ENCODE results near the gene CNOT1. TPM values are rescaled to one million over a fixed set of nuclear protein-coding genes. Genes with fewer than 3 reads are reported as not detected.

Gene CNOT1
- total RNA-seq, 1 experiment from 2014 or later = 328 TPM

GRCh38 chr16:58670177-58670576 is 40.6 kb upstream of the CNOT1 start:
- Histone ChIP-seq H4K20me1 (ENCODE audit: control insufficient read depth, insufficient read depth, insufficient read length) (no peaks in the 10 kb centered on the region), H4K5ac (ENCODE audit: insufficient read length, low read depth, low read length) (no peak overlapping the region), H3K4ac (ENCODE audit: low read depth, low read length) (no peak overlapping the region), H3K9me3 (ENCODE audit: control insufficient read depth, low read depth, low read length) (no peaks in the 10 kb centered on the region), H3K79me2 (ENCODE audit: insufficient read depth, low read length) (no peaks in the 10 kb centered on the region), H3K27ac (ENCODE audit: insufficient read length, low read depth, low read length) (no peak overlapping the region), H3K4me1 (ENCODE audit: insufficient read depth, low read length) (no peaks in the 10 kb centered on the region), H3K23ac (ENCODE audit: insufficient read length, low read depth, low read length) (no peak overlapping the region), H2BK12ac (ENCODE audit: insufficient read length, low read depth, low read length) (no peak overlapping the region), H3K79me1 (ENCODE audit: insufficient read depth, low read depth, low read length, poor library complexity, severe bottlenecking) (no peaks in the 10 kb centered on the region), H4K91ac (ENCODE audit: insufficient read length, low read depth, low read length) (no peak overlapping the region), H3K14ac (ENCODE audit: insufficient read depth, low read length) (no peak overlapping the region), H3K9ac (ENCODE audit: extremely low read depth, insufficient read length, low read length) (no peak overlapping the region), H3K18ac (ENCODE audit: insufficient read length, low read depth, low read length) (no peak overlapping the region), H2BK120ac (ENCODE audit: low read depth, low read length, poor library complexity, severe bottlenecking) (no peak overlapping the region), H3K56ac (ENCODE audit: insufficient read length, low read depth, low read length) (no peak overlapping the region), H2AFZ (ENCODE audit: low read length) (no peak overlapping the region), H3K23me2 (ENCODE audit: insufficient read length, low read depth, low read length, poor library complexity, severe bottlenecking) (no peaks in the 10 kb centered on the region), H2AK5ac (ENCODE audit: insufficient read length, low read length) (no peak overlapping the region), H3K27me3 (ENCODE audit: insufficient read depth, low read length) (no peaks in the 10 kb centered on the region), H2BK5ac (ENCODE audit: insufficient read length, low read length) (no peak overlapping the region), H4K8ac (replicated peaks; ENCODE audit: insufficient read length, low read depth, low read length) (no peak overlapping the region), H3K4me2 (ENCODE audit: insufficient read depth, insufficient read length, low read length) (no peak overlapping the region), H2BK15ac (ENCODE audit: low read depth, low read length) (no peak overlapping the region), H2BK20ac (ENCODE audit: low read depth, low read length, poor library complexity, severe bottlenecking) (no peak overlapping the region), H3T11ph (ENCODE audit: low read length) (no peak overlapping the region)
- no peaks in the 10 kb centered on the region for H3K9me3 Mint-ChIP-seq
- H3K27ac Mint-ChIP-seq = no peak overlapping the region
- H3K36me3 Mint-ChIP-seq (ENCODE audit: insufficient read depth in 1 of 3, low read depth in 3 of 3) = peaks cover 19 to 39% (median 28%) of the 10 kb centered on the region in 3 experiments; a peak in 6 of 7 replicates
- no peak for TF ChIP-seq CTCF (conservative IDR thresholded peaks at IDR 0.05)
- no peaks in the 10 kb centered on the region for H3K4me1 Mint-ChIP-seq
- no peak overlapping the region for H3K4me3 Mint-ChIP-seq
- DNase-seq = no peak
- no peaks in the 10 kb centered on the region for H3K27me3 Mint-ChIP-seq (ENCODE audit: low read depth)

Data from H9 (cell line).